HFF-Myc (cell line): ENCODE results near the gene UGCG.
"Not testable (repeated sequence)": the region's sequence is repeated elsewhere in the genome, so short reads cannot be mapped to it uniquely, and the experiment has no call there.

Experiments used
- DNase-seq: peaks from one replicate; pipeline ENCODE4 v3.0.0-alpha.2; 2011; ENCODE audit warnings: low read depth; ENCODE audit errors: extremely low read depth
- H3K4me3 ChIP-seq: replicated peaks from 2 replicates; pipeline ENCODE4 v1.5.1; 2011; ENCODE audit warnings: low read depth, mild to moderate bottlenecking, control low read depth, low read length
- CTCF ChIP-seq: IDR thresholded peaks from 2 replicates; pipeline ENCODE4 v1.5.1; 2012; ENCODE audit warnings: mild to moderate bottlenecking, low read depth, low read length, control low read depth; ENCODE audit errors: missing control alignments

UGCG gene

GRCh38 chr9:111900858-111901612 is 4.4 kb downstream of the UGCG start:
- no peak for DNase-seq
- TF ChIP-seq CTCF: no peak
- no peak overlapping the region for H3K4me3 ChIP-seq

DNA sequence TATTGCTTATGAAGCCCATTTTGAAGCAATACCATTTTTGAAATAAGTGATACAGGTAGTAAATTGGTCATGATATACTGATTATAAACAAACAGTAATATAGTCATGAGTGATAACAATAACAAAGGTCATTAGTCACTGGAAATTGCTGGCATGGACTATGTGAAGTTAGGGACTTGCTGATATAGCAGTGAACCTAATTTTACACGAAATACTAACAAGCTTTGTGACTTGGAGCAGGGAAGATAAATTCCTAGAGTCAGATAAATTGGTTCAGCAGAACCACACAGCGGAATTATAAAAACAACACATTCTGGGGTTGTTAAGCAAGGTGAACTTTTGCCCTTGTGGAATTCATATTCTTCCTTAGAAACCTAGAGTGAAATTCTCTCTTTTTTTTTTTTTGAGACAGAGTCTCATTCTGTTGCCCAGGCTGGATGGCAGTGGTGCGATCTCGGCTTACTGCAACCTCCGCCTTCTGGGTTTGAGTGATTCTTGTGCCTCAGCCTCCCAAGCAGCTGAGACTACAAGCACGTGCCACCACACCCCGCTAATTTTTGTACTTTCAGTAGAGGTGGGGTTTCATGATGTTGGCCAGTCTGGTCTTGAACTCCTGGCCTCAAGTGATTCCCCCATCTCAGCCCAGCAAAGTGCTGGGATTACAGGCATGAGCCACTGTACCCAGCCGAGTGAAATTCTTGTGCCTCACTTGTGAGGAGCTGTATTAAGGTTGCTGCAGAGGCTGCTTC is 6.0 kb downstream of the UGCG start:
- H3K4me3 ChIP-seq: no peak overlapping the region
- no peak for DNase-seq

GRCh38 chr9:111903535-111903934 is 6.9 kb downstream of the UGCG start:
- not testable (repeated sequence) for DNase-seq, H3K4me3 ChIP-seq

More for the DNA sequence above, 6.0 kb downstream of the UGCG start:
- TF ChIP-seq CTCF: no peak

- no peak for TF ChIP-seq CTCF
- no peak overlapping the region for H3K4me3 ChIP-seq
- no peak for DNase-seq
Observed at GRCh38 chr9:111904026-111904425, 7.4 kb downstream of the UGCG start.

DNA sequence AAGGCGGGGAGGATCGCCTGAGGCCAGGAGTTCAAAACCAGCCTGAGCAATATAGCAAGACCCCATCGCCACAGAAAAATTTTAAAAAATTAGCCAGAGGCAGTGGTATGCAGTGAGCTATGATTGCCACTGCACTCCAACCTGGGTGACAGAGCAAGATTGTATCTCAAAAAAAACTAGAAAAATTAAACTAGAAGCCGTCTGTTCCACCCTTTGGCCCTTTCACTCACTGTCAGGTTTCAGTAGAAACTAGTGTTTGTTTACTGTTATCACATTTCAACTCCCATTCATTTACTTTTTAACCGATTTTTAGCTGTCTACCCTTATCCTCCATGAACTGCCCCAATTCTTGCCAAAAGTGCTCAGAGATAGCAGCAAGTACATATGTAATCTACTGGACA is 8.3 kb downstream of the UGCG start:
- no peak overlapping the region for H3K4me3 ChIP-seq
- TF ChIP-seq CTCF: no peak
- DNase-seq: no peak

- DNase-seq: no peak
- TF ChIP-seq CTCF: no peak
- no peak overlapping the region for H3K4me3 ChIP-seq
Observed at GRCh38 chr9:111907147-111907546, 10.5 kb downstream of the UGCG start.

- no peak for TF ChIP-seq CTCF
- no peak overlapping the region for H3K4me3 ChIP-seq
- no peak for DNase-seq
Observed at GRCh38 chr9:111909444-111909843, 12.8 kb downstream of the UGCG start.
